K562 (cell line): ENCODE data around the gene TARBP2. TPM values are rescaled to one million over a fixed set of nuclear protein-coding genes. Genes with fewer than 3 reads are reported as not detected.

Experiments used
- CTCF ChIP-seq, 3 experiments: IDR thresholded peaks in 2 of 3; conservative IDR thresholded peaks in 1 of 3; 2 replicates each; pipeline ENCODE4 v1.5.1; 2011 to 2012; ENCODE audit warnings: low read length in 3 of 3, mild to moderate bottlenecking in 3 of 3, control low read depth in 2 of 3, improper control_type of control experiment in 1 of 3, inconsistent platforms in 1 of 3, low read depth in 1 of 3, mixed read lengths in 1 of 3, moderate library complexity in 1 of 3; ENCODE audit not compliant: insufficient read depth in 2 of 3
- DACH1 ChIP-seq: fragments of 450-650 bp; IDR thresholded peaks from 2 replicates; pipeline ENCODE4 v1.6.1; 2018; ENCODE audit not compliant: partially characterized antibody
- E2F6 ChIP-seq, 2 experiments: IDR thresholded peaks; 2 replicates each; pipeline ENCODE4 v1.6.1; 2011; ENCODE audit warnings: borderline replicate concordance in 1 of 2, control low read depth in 1 of 2, low read depth in 1 of 2, low read length in 1 of 2, mild to moderate bottlenecking in 1 of 2, mixed read lengths in 1 of 2, moderate library complexity in 1 of 2; ENCODE audit not compliant: insufficient read depth in 1 of 2, insufficient read length in 1 of 2, poor library complexity in 1 of 2, severe bottlenecking in 1 of 2; ENCODE audit errors: extremely low read depth in 1 of 2
- ETV6 ChIP-seq, 3 experiments: fragments of 150-350 bp in 1 of 3; sonication (generic) in 1 of 3; formaldehyde crosslinking in 1 of 3; IDR thresholded peaks; 2 replicates each; pipeline versions ENCODE4 v1.6.1 to v1.8.0; 2014 to 2022; ENCODE audit warnings: borderline replicate concordance in 2 of 3, low read depth in 2 of 3, antibody characterized with exemption in 1 of 3, low read length in 1 of 3, mild to moderate bottlenecking in 1 of 3, missing genetic modification reagents in 1 of 3
- KDM5B ChIP-seq: fragments of 200-600 bp; sonication (generic); IDR thresholded peaks from 2 replicates; pipeline ENCODE4 v1.6.1; 2012; ENCODE audit warnings: low read depth, mild to moderate bottlenecking, moderate library complexity, low read length, control low read depth, inconsistent platforms; ENCODE audit not compliant: insufficient replicate concordance
- LCOR ChIP-seq: sonication (generic); formaldehyde crosslinking; IDR thresholded peaks from 2 replicates; pipeline ENCODE4 v1.8.0; 2022; ENCODE audit warnings: mild to moderate bottlenecking, missing genetic modification reagents
- MTA2 ChIP-seq: fragments of 450-650 bp; IDR thresholded peaks from 2 replicates; pipeline ENCODE4 v1.6.1; 2016; ENCODE audit warnings: low read depth
- NRF1 ChIP-seq, 2 experiments: fragments of 450-650 bp; IDR thresholded peaks in 1 of 2; conservative IDR thresholded peaks in 1 of 2; 2 replicates each; pipeline ENCODE4 v1.6.1; 2014; ENCODE audit warnings: mild to moderate bottlenecking in 2 of 2
- POLR2B ChIP-seq: fragments of 450-650 bp; IDR thresholded peaks from 2 replicates; pipeline ENCODE4 v1.6.1; 2018; ENCODE audit warnings: low read depth; ENCODE audit not compliant: partially characterized antibody
- PRMT5 ChIP-seq: sonication (generic); formaldehyde crosslinking; IDR thresholded peaks from 2 replicates; pipeline ENCODE4 v1.5.0; 2020; ENCODE audit warnings: missing genetic modification reagents
- RAD21 ChIP-seq, 2 experiments: fragments of 250-450 bp in 1 of 2; fragments of 450-650 bp in 1 of 2; sonication (Bioruptor Pico) in 1 of 2; formaldehyde crosslinking in 1 of 2; IDR thresholded peaks in 1 of 2; conservative IDR thresholded peaks in 1 of 2; 2 replicates each; pipeline versions ENCODE4 v1.4.0 to v1.8.0; 2020 to 2022; ENCODE audit warnings: mild to moderate bottlenecking in 2 of 2, moderate library complexity in 1 of 2
- RCOR1 ChIP-seq, 2 experiments: IDR thresholded peaks; 2 replicates each; pipeline ENCODE4 v1.6.1; 2012; ENCODE audit warnings: low read depth in 2 of 2, low read length in 2 of 2, borderline replicate concordance in 1 of 2, improper control_type of control experiment in 1 of 2
- SMAD4 ChIP-seq: fragments of 250-450 bp; sonication (Bioruptor Pico); conservative IDR thresholded peaks from 2 replicates; pipeline ENCODE4 v1.8.0; 2021; ENCODE audit warnings: inconsistent platforms, mild to moderate bottlenecking, moderate library complexity
- ZBTB17 ChIP-seq: fragments of 450-650 bp; formaldehyde crosslinking; IDR thresholded peaks from 2 replicates; pipeline ENCODE4 v1.4.0; 2020; ENCODE audit warnings: mild to moderate bottlenecking
- ZC3H4 ChIP-seq: sonication (generic); formaldehyde crosslinking; IDR thresholded peaks from 2 replicates; pipeline ENCODE4 v1.9.0; 2021; ENCODE audit warnings: missing genetic modification reagents, borderline replicate concordance
- ZNF143 ChIP-seq: sonication (generic); formaldehyde crosslinking; IDR thresholded peaks from 2 replicates; pipeline ENCODE4 v1.9.0; 2022; ENCODE audit warnings: mild to moderate bottlenecking, missing genetic modification reagents
- ZNF165 ChIP-seq: fragments of 250-450 bp; sonication (Bioruptor Pico); IDR thresholded peaks from 2 replicates; pipeline ENCODE4 v1.4.0; 2020; ENCODE audit warnings: borderline replicate concordance
- ZNF280B ChIP-seq: fragments of 250-450 bp; sonication (Bioruptor Pico); IDR thresholded peaks from 2 replicates; pipeline ENCODE4 v1.5.1; 2021; ENCODE audit warnings: mild to moderate bottlenecking
- ZNF41 ChIP-seq: fragments of 250-450 bp; sonication (Bioruptor Pico); conservative IDR thresholded peaks from 2 replicates; pipeline ENCODE4 v1.4.0; 2020; ENCODE audit warnings: mild to moderate bottlenecking
- ZNF511 ChIP-seq: sonication (generic); formaldehyde crosslinking; IDR thresholded peaks from 2 replicates; pipeline ENCODE4 v1.8.0; 2022; ENCODE audit warnings: mild to moderate bottlenecking, missing genetic modification reagents
- polyA plus RNA-seq, 8 experiments: library from polyadenylated mRNA; depleted of rRNA in 4 of 8; stranded (reverse) in 5 of 8; unstranded in 3 of 8; fragments of >200 nt; fragmentation: Nextera tagmentation in 2 of 8; fragmentation: Illumina TruSeq in 1 of 8; extraction: Ambion mirVana in 2 of 8; extraction: Trizol in 1 of 8; gene quantifications; 2 replicates each; pipeline versions ENCODE4 v1.2.1 to v1.2.3, GENCODE V29; 2011 to 2014; ENCODE audit warnings: inconsistent platforms in 1 of 8, missing spikeins in 1 of 8
- total RNA-seq, 7 experiments: library from RNA; depleted of rRNA in 6 of 7; stranded (reverse); fragments of >200 nt in 6 of 7; fragmentation: Illumina TruSeq in 2 of 7; extraction: Trizol in 2 of 7; gene quantifications; 2 replicates each; pipeline versions ENCODE4 v1.2.1 to v1.2.3, GENCODE V29; 2011 to 2021; ENCODE audit warnings: low replicate concordance in 1 of 7

TARBP2 gene
- total and polyA plus RNA-seq, 9 of the 15 experiments (the other 6 are each of a cell fraction or from before 2014, with no cell fraction given): 5.6 to 69.0 (median 44.6) TPM

GRCh38 chr12:53452159-53453077, 48.7 kb upstream of the TARBP2 start (continued):
- TF ChIP-seq E2F6 (IDR thresholded peaks at IDR 0.05; ENCODE audit: borderline replicate concordance in 1 of 2, extremely low read depth in 1 of 2, insufficient read depth in 1 of 2, insufficient read length in 1 of 2, low read depth in 1 of 2, low read length in 1 of 2, poor library complexity in 1 of 2, severe bottlenecking in 1 of 2): peak; percentile 43 to 76
- peak; percentile 65 for TF ChIP-seq KDM5B
- peak; percentile 51 to 90 (median 64); a peak in 5 of 6 replicates for TF ChIP-seq CTCF (IDR thresholded peaks at IDR 0.05 in 2 of 3, conservative IDR thresholded peaks at IDR 0.05 in 1 of 3; ENCODE audit: insufficient read depth in 2 of 3, low read depth in 1 of 3, low read length in 3 of 3)
- peak in 1 of 2 experiments; percentile 3; a peak in 1 of 4 replicates for TF ChIP-seq RCOR1 (IDR thresholded peaks at IDR 0.05; ENCODE audit: borderline replicate concordance in 1 of 2, low read depth in 2 of 2, low read length in 2 of 2)
- TF ChIP-seq ZNF165 (CRISPR knock-in tag): no peak
- no peak for TF ChIP-seq ETV6 (IDR thresholded peaks at IDR 0.05; ENCODE audit: borderline replicate concordance in 1 of 2, low read depth in 2 of 2, low read length in 1 of 2)
- 0 out of 2 replicates have a peak, but pooled peaks have one; percentile 52 for TF ChIP-seq ETV6 (CRISPR knock-in tag; IDR thresholded peaks at IDR 0.05; ENCODE audit: borderline replicate concordance)
- peak; percentile 64; the same call in 1 of the 2 replicates for TF ChIP-seq ZBTB17 (CRISPR knock-in tag)
- TF ChIP-seq DACH1: no peak
- TF ChIP-seq RAD21 (CRISPR knock-in tag; conservative IDR thresholded peaks at IDR 0.05 in 1 of 2, IDR thresholded peaks at IDR 0.05 in 1 of 2): peak in 1 of 2 experiments; percentile 16; a peak in 2 of 4 replicates
- peak; percentile 35; the same call in 1 of the 2 replicates for TF ChIP-seq SMAD4 (CRISPR knock-in tag)
- peak; percentile 96 for TF ChIP-seq ZNF511 (CRISPR knock-in tag)
- no peak for TF ChIP-seq ZNF143 (CRISPR knock-in tag)
- TF ChIP-seq MTA2: no peak
- TF ChIP-seq ZC3H4 (CRISPR knock-in tag): peak; percentile 84
- peak; percentile 97 for TF ChIP-seq PRMT5
- peak; percentile 85 to 87 for TF ChIP-seq NRF1 (conservative IDR thresholded peaks at IDR 0.05 in 1 of 2, IDR thresholded peaks at IDR 0.05 in 1 of 2)
- TF ChIP-seq ZNF41 (CRISPR knock-in tag): 0 out of 2 replicates have a peak, but pooled peaks have one; percentile 32
- peak; percentile 45 for TF ChIP-seq LCOR
- TF ChIP-seq ZNF280B (CRISPR knock-in tag): no peak
- peak; percentile 11 for TF ChIP-seq POLR2B
